B cell (primary cell): ENCODE data around the gene ZCCHC24.

Experiments used
- EZH2 ChIP-seq: IDR thresholded peaks from 2 replicates; pipeline ENCODE4 v1.6.1; 2012; ENCODE audit warnings: borderline replicate concordance, low read depth, mild to moderate bottlenecking, moderate library complexity, low read length; ENCODE audit not compliant: insufficient read depth, poor library complexity, severe bottlenecking
- TF ChIP-seq, protein P1 (sequence below): fragments of 200-600 bp; IDR thresholded peaks from one replicate; pipeline ENCODE4 v1.8.0; 2022; ENCODE audit warnings: antibody characterized with exemption, mild to moderate bottlenecking

DNA sequence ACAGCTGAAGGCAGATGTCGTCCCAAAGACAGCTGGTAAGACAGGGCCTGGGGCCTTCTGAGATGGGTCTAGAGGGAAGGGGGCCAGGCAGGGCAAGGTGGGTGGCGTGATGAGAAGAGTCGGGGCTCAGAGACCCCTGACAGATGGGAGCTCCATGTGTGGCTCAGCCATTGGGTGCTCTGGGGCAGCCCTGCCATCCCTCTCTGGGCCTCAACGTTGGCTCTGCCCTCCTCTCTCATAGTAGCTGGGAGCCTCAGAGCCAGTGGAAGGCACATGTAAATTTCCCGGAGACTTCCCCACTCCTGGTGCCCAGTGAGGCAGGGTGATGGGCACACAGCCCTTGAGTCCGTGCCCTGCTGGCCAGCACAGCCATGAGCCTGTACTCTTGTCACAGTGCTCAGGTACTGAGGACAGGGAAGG, 96.3 kb downstream of the ZCCHC24 start:
- TF ChIP-seq, protein P1, sequence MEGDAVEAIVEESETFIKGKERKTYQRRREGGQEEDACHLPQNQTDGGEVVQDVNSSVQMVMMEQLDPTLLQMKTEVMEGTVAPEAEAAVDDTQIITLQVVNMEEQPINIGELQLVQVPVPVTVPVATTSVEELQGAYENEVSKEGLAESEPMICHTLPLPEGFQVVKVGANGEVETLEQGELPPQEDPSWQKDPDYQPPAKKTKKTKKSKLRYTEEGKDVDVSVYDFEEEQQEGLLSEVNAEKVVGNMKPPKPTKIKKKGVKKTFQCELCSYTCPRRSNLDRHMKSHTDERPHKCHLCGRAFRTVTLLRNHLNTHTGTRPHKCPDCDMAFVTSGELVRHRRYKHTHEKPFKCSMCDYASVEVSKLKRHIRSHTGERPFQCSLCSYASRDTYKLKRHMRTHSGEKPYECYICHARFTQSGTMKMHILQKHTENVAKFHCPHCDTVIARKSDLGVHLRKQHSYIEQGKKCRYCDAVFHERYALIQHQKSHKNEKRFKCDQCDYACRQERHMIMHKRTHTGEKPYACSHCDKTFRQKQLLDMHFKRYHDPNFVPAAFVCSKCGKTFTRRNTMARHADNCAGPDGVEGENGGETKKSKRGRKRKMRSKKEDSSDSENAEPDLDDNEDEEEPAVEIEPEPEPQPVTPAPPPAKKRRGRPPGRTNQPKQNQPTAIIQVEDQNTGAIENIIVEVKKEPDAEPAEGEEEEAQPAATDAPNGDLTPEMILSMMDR, result no peak
- TF ChIP-seq EZH2, result no peak
